PC-3 (cell line): ENCODE results near the gene DERA. TPM values are rescaled to one million over a fixed set of nuclear protein-coding genes. Genes with fewer than 3 reads are reported as not detected.
"Not testable (repeated sequence)": the region's sequence is repeated elsewhere in the genome, so short reads cannot be mapped to it uniquely, and the experiment has no call there.

Source experiments
- ATAC-seq: fragments of 200-7000 bp; cut with Tn5 transposase; 2 replicates; pipeline ENCODE4 v1.9.1; 2020; ENCODE audit warnings: mild to moderate bottlenecking, moderate library complexity
- BruUV-seq: library from RNA; stranded (reverse); fragments of 400-500 nt; replicated peaks from 2 replicates; lab custom pipeline; 2021; lab: Mats Ljungman, UMichigan
- CTCF ChIA-PET: fragments of 300-600 bp; sonication (Branson Sonifier 250); formaldehyde crosslinking; loops from one replicate; lab custom pipeline; 2022; ENCODE audit warnings: antibody characterized with exemption; lab: Charles Lee
- POLR2A ChIA-PET: fragments of 300-600 bp; sonication (Branson Sonifier 250); formaldehyde crosslinking; loops from one replicate; lab custom pipeline; 2022; ENCODE audit warnings: antibody characterized with exemption; ENCODE audit not compliant: unreplicated experiment; lab: Charles Lee
- DNase-seq: peaks from one replicate; pipeline ENCODE4 v3.0.0-alpha.2; 2015
- H2AFZ ChIP-seq: fragments of 300-600 bp; sonication (generic); 2 replicates; pipeline ENCODE4 v1.6.0; 2016; ENCODE audit warnings: antibody characterized with exemption, low read length
- H3F3A ChIP-seq: fragments of 300-600 bp; sonication (generic); one replicate; pipeline ENCODE4 v1.6.0; 2017; ENCODE audit warnings: antibody characterized with exemption, low read length, control low read depth, mild to moderate bottlenecking; ENCODE audit not compliant: unreplicated experiment
- H3K27ac ChIP-seq: fragments of 300-600 bp; sonication (generic); 2 replicates; pipeline ENCODE4 v1.5.1; 2016; ENCODE audit warnings: mild to moderate bottlenecking, low read length
- H3K27me3 ChIP-seq: fragments of 300-600 bp; sonication (generic); 2 replicates; pipeline ENCODE4 v1.6.1; 2016; ENCODE audit warnings: low read length, mixed read lengths
- H3K36me3 ChIP-seq: fragments of 300-600 bp; sonication (generic); 2 replicates; pipeline ENCODE4 v1.6.1; 2016; ENCODE audit warnings: low read depth, mixed run types, low read length, mixed read lengths
- H3K4me1 ChIP-seq: fragments of 300-600 bp; sonication (generic); 2 replicates; pipeline ENCODE4 v1.5.1; 2016; ENCODE audit warnings: low read length; ENCODE audit not compliant: insufficient read depth
- H3K4me2 ChIP-seq: fragments of 300-600 bp; sonication (generic); 2 replicates; pipeline ENCODE4 v1.6.0; 2016; ENCODE audit warnings: low read length
- H3K4me3 ChIP-seq: fragments of 300-600 bp; sonication (generic); 2 replicates; pipeline ENCODE4 v1.5.1; 2016; ENCODE audit warnings: mild to moderate bottlenecking, low read length, mixed read lengths
- H3K79me2 ChIP-seq: fragments of 300-600 bp; sonication (generic); 2 replicates; pipeline ENCODE4 v1.6.1; 2017; ENCODE audit warnings: low read length, mixed read lengths
- H3K9ac ChIP-seq: fragments of 300-600 bp; sonication (generic); 2 replicates; pipeline ENCODE4 v1.6.0; 2016; ENCODE audit warnings: mild to moderate bottlenecking, low read length
- H3K9me2 ChIP-seq: fragments of 300-600 bp; sonication (generic); replicated peaks from 2 replicates; pipeline ENCODE4 v1.6.1; 2016; ENCODE audit warnings: mixed run types, low read length, mixed read lengths
- H3K9me3 ChIP-seq: fragments of 300-600 bp; sonication (generic); 2 replicates; pipeline ENCODE4 v1.6.1; 2016; ENCODE audit warnings: low read length, mixed read lengths
- H4K20me1 ChIP-seq: fragments of 300-600 bp; sonication (generic); 2 replicates; pipeline ENCODE4 v1.6.1; 2016; ENCODE audit warnings: low read length, mixed read lengths
- EZH2 ChIP-seq: fragments of 300-600 bp; sonication (generic); IDR thresholded peaks from one replicate; pipeline ENCODE4 v1.6.1; 2017; ENCODE audit warnings: antibody characterized with exemption, mild to moderate bottlenecking, low read length; ENCODE audit not compliant: unreplicated experiment
- EZH2phosphoT487 ChIP-seq: fragments of 300-600 bp; sonication (generic); IDR thresholded peaks from 2 replicates; pipeline ENCODE4 v1.6.1; 2018; ENCODE audit warnings: mild to moderate bottlenecking, antibody characterized with exemption, low read length, borderline replicate concordance
- intact Hi-C: fragments of 100-400 bp; cut with micrococcal nuclease; formaldehyde crosslinking; loops from 2 replicates; pipeline ENCODE4 v1.9.0; 2023
- total RNA-seq: library from RNA; depleted of rRNA; stranded (reverse); fragments of >200 nt; gene quantifications from 2 replicates; pipeline ENCODE4 v1.2.3, GENCODE V29; 2014
- TF ChIP-seq, protein P1 (sequence below): fragments of 300-600 bp; sonication (generic); conservative IDR thresholded peaks from 2 replicates; pipeline ENCODE4 v1.5.1; 2017; ENCODE audit warnings: antibody characterized with exemption, low read depth, mild to moderate bottlenecking, low read length

The DERA gene
- total RNA-seq, 1 experiment from 2014 or later = 49.4 TPM

DNA sequence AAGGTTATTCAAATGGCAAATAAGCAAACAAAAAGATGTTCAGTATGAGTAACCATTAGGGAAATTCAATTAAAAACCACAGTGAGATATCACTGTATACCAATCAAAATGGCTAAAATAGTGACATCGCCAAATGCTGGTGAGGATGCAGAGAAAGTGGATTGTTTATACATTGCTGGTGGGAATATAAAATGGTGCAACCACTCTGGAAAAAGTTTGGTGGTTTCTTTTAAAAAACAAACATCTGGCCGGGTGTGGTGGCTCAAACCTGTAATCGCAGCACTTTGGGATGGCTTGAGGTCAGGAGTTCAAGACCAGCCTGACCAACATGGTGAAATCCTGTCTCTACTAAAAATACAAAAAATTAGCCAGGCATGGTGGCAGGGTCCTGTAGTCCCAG is 42.9 kb upstream of the DERA start:
- H2AFZ ChIP-seq = no peak overlapping the region
- H3K27ac ChIP-seq = no peak overlapping the region
- BruUV-seq = no TSS peak
- no peaks in the 10 kb centered on the region for H3K4me1 ChIP-seq
- no peaks in the 10 kb centered on the region for H3K9me3 ChIP-seq
- CTCF ChIA-PET = no interaction called here
- no peaks in the 10 kb centered on the region for H3K79me2 ChIP-seq
- no peak for TF ChIP-seq EZH2
- no peak for TF ChIP-seq EZH2phosphoT487
- TF ChIP-seq, protein P1, sequence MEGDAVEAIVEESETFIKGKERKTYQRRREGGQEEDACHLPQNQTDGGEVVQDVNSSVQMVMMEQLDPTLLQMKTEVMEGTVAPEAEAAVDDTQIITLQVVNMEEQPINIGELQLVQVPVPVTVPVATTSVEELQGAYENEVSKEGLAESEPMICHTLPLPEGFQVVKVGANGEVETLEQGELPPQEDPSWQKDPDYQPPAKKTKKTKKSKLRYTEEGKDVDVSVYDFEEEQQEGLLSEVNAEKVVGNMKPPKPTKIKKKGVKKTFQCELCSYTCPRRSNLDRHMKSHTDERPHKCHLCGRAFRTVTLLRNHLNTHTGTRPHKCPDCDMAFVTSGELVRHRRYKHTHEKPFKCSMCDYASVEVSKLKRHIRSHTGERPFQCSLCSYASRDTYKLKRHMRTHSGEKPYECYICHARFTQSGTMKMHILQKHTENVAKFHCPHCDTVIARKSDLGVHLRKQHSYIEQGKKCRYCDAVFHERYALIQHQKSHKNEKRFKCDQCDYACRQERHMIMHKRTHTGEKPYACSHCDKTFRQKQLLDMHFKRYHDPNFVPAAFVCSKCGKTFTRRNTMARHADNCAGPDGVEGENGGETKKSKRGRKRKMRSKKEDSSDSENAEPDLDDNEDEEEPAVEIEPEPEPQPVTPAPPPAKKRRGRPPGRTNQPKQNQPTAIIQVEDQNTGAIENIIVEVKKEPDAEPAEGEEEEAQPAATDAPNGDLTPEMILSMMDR = no peak
- no peak overlapping the region for H3K9ac ChIP-seq
- DNase-seq (no peak), ATAC-seq (no peak)
- H3K4me3 ChIP-seq = no peak overlapping the region
- POLR2A ChIA-PET = no interaction called here
- no peaks in the 10 kb centered on the region for H4K20me1 ChIP-seq
- H3K36me3 ChIP-seq = no peaks in the 10 kb centered on the region
- intact Hi-C loops = no loop called here
- H3K4me2 ChIP-seq = no peak overlapping the region
- H3K27me3 ChIP-seq = no peaks in the 10 kb centered on the region
- no peaks in the 10 kb centered on the region for H3F3A ChIP-seq
- no peaks in the 10 kb centered on the region for H3K9me2 ChIP-seq

DNA sequence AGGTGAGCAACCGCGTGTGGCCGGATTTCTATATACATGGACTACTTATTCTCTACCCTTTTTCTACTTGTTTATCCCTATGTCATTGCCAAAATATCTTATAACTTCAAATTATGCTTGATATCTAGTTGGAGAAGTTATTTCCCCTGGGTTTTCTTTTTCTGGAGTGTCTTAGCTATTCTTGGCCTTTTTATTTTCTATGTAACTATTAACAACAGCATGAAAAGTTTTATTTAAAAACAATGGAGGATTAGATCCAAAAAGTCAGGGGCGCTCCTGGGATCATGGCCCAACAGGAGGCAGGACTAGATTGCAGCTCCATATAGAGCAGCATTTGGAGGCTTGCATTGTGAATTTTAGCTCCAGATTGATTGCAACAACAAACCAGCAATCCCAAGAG is 37.6 kb upstream of the DERA start:
- no peaks in the 10 kb centered on the region for H3K9me3 ChIP-seq
- no peaks in the 10 kb centered on the region for H3K27me3 ChIP-seq
- no peak overlapping the region for H3K9ac ChIP-seq
- no peaks in the 10 kb centered on the region for H3K4me1 ChIP-seq
- no TSS peak for BruUV-seq
- H4K20me1 ChIP-seq = no peaks in the 10 kb centered on the region
- H3K9me2 ChIP-seq = no peaks in the 10 kb centered on the region
- CTCF ChIA-PET = no interaction called here
- intact Hi-C loops = no loop called here
- H3K27ac ChIP-seq = no peak overlapping the region
- no peak overlapping the region for H3K4me3 ChIP-seq
- TF ChIP-seq, protein P1 = no peak
- no peak for TF ChIP-seq EZH2
- TF ChIP-seq EZH2phosphoT487 = no peak
- H3F3A ChIP-seq = no peaks in the 10 kb centered on the region
- H2AFZ ChIP-seq = no peak overlapping the region
- ATAC-seq = no peak
- H3K36me3 ChIP-seq = no peaks in the 10 kb centered on the region
- DNase-seq = no peak
- no peaks in the 10 kb centered on the region for H3K79me2 ChIP-seq
- no peak overlapping the region for H3K4me2 ChIP-seq
- POLR2A ChIA-PET = no interaction called here

DNA sequence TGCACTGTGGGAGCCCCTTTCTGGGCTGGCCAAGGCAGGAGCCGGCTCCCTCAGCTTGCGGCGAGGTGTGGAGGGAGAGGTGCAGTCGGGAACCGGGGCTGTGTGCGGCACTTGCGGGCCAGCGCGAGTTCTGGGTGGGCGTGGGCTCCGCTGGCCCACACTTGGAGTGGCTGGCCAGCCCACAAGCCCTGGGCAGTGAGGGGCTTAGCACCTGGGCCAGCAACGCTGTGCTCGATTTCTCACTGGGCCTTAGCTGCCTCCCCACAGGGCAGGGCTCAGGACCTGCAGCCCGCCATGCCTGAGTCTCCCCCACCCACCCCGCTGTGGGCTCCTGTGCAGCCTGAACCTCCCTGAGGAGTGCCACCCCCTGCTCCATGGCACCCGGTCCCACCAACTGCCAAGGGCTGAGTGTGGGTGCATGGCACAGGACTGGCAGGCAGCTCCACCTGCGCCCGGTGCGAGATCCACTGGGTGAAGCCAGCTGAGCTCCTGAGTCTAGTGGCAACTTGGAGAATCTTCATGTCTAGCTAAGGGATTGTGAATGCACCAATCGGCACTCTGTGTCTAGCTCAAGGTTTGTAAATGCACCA is 36.5 kb upstream of the DERA start:
- H3K4me1 ChIP-seq, H3K36me3 ChIP-seq, H3K4me3 ChIP-seq, H3K9me2 ChIP-seq, H3K9me3 ChIP-seq, H3K27ac ChIP-seq, intact Hi-C loops, H3K79me2 ChIP-seq, H3F3A ChIP-seq, DNase-seq, POLR2A ChIA-PET, H3K4me2 ChIP-seq, H2AFZ ChIP-seq, BruUV-seq, ATAC-seq, H4K20me1 ChIP-seq, H3K27me3 ChIP-seq, H3K9ac ChIP-seq: not testable (repeated sequence)
- CTCF ChIA-PET = interaction anchor here (0.9 kb wide), 1 partner anchor 290 kb away, joined by 3 read pairs; no protein-coding TSS in a partner anchor
